ENCODE data around the gene EBP. TPM values are rescaled to one million over a fixed set of nuclear protein-coding genes. Genes with fewer than 3 reads are reported as not detected.
"Not testable (repeated sequence)": the region's sequence is repeated elsewhere in the genome, so short reads cannot be mapped to it uniquely, and the experiment has no call there.

The EBP gene
- total RNA-seq, 3 donors from 2014 or later, result 20.3 to 22.0 (median 20.6) TPM

DNA sequence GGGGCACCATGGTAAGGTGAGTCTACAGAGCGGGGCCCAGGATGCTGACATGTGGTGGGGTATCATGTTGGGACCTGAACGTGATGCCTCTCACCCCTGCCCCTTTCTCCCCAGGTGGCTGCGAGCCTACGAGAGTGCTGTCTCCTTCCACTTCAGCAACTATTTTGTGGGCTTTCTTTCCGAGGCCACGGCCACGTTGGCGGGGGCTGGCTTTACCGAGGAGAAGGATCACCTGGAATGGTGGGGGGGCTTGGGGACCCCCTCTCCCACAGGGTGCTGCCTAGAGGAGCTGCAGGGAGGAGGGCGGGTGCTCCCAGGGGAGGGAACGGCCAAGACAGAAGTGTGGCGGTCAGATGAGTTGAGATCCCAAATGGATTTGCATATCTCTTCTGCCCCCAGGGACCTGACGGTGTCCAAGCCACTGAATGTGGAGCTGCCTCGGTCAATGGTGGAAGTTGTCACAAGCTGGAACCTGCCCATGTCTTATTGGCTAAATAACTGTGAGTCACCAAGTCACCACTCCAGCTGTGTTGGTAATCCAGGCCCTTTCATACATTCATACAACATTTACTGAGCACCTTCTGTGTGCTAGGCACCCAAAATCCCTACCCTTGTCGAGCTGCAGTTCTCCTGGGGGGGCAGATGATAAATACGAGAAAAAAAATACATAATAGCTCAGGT lies 7.3 kb upstream of the EBP start:
- no peaks in the 10 kb centered on the region for H3K36me3 ChIP-seq
- H3K4me3 ChIP-seq, result no peak overlapping the region
- H3K27me3 ChIP-seq, result peaks cover 0 to 33% of the 10 kb centered on the region in 2 donors
- no peak overlapping the region for H3K27ac ChIP-seq
- intact Hi-C loops (cut with DNase I; ENCODE audit: low total_unique reads), result no loop called here
- H3K4me1 ChIP-seq, result no peaks in the 10 kb centered on the region
- H3K9me3 ChIP-seq, result no peaks in the 10 kb centered on the region
- DNase-seq (ENCODE audit: low spot score in 2 of 2), result no peak
- TF ChIP-seq CTCF (IDR thresholded peaks at IDR 0.05), result no peak
- TF ChIP-seq POLR2A (IDR thresholded peaks at IDR 0.05), result no peak
- TF ChIP-seq POLR2AphosphoS5 (IDR thresholded peaks at IDR 0.05), result no peak

GRCh38 chrX:48514868-48515460 lies 6.6 kb upstream of the EBP start:
- peaks cover 0 to 33% of the 10 kb centered on the region in 2 donors for H3K27me3 ChIP-seq
- H3K36me3 ChIP-seq, result no peaks in the 10 kb centered on the region
- H3K27ac ChIP-seq, result no peak overlapping the region
- H3K4me1 ChIP-seq, result no peaks in the 10 kb centered on the region
- no peak for DNase-seq (ENCODE audit: low spot score in 2 of 2)
- intact Hi-C loops (cut with DNase I; ENCODE audit: low total_unique reads), result no loop called here
- TF ChIP-seq POLR2A (IDR thresholded peaks at IDR 0.05) (no peak), POLR2AphosphoS5 (IDR thresholded peaks at IDR 0.05) (no peak), CTCF (IDR thresholded peaks at IDR 0.05) (no peak)
- H3K4me3 ChIP-seq, result no peak overlapping the region
- no peaks in the 10 kb centered on the region for H3K9me3 ChIP-seq

- no peak for TF ChIP-seq POLR2AphosphoS5 (IDR thresholded peaks at IDR 0.05)
- no peak for TF ChIP-seq CTCF (IDR thresholded peaks at IDR 0.05)
- TF ChIP-seq POLR2A (IDR thresholded peaks at IDR 0.05), result no peak
- intact Hi-C loops (cut with DNase I; ENCODE audit: low total_unique reads), result no loop called here
- no peaks in the 10 kb centered on the region for H3K36me3 ChIP-seq
- H3K27ac ChIP-seq, result no peak overlapping the region
- DNase-seq (ENCODE audit: low spot score in 2 of 2), result no peak
- no peaks in the 10 kb centered on the region for H3K4me1 ChIP-seq
- peaks cover 0 to 32% of the 10 kb centered on the region in 2 donors for H3K27me3 ChIP-seq
- no peak overlapping the region for H3K4me3 ChIP-seq
- no peaks in the 10 kb centered on the region for H3K9me3 ChIP-seq
Measured at GRCh38 chrX:48515842-48516241, 5.8 kb upstream of the EBP start.

DNA sequence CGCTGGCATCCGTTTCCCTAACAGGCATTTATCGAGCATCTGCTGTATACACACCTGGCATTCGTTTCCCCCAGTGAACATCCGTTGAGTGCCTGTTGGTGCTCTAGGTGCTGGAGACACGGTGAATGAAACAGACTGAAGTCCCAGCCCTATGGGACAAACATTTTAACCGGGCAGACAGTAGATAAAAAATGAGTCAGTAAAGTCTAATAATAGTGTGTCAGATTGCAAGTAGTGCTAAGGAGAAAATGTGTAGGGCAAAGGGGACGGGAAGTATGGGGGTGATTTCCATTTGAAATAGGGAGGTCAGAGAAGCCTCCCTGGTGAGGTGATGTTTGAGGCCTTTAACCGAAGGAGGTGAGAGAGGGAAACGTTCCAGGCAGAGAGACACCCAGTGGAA lies 5.3 kb upstream of the EBP start:
- Histone ChIP-seq H3K27me3 (peaks cover 0 to 28% of the 10 kb centered on the region in 2 donors), H3K4me1 (no peaks in the 10 kb centered on the region), H3K9me3 (no peaks in the 10 kb centered on the region), H3K4me3 (no peak overlapping the region), H3K36me3 (no peaks in the 10 kb centered on the region), H3K27ac (no peak overlapping the region)
- no peak for DNase-seq (ENCODE audit: low spot score in 2 of 2)
- TF ChIP-seq POLR2AphosphoS5 (IDR thresholded peaks at IDR 0.05) (no peak), POLR2A (IDR thresholded peaks at IDR 0.05) (no peak), CTCF (IDR thresholded peaks at IDR 0.05) (no peak)
- intact Hi-C loops (cut with DNase I; ENCODE audit: low total_unique reads), result no loop called here

GRCh38 chrX:48516987-48517386 lies 4.6 kb upstream of the EBP start:
- Histone ChIP-seq H3K36me3 (no peaks in the 10 kb centered on the region), H3K4me3 (no peak overlapping the region), H3K4me1 (no peaks in the 10 kb centered on the region), H3K9me3 (no peaks in the 10 kb centered on the region), H3K27me3 (peaks cover 0 to 26% of the 10 kb centered on the region in 2 donors), H3K27ac (no peak overlapping the region)
- DNase-seq (ENCODE audit: low spot score in 2 of 2), result no peak
- intact Hi-C loops (cut with DNase I; ENCODE audit: low total_unique reads), result no loop called here
- TF ChIP-seq POLR2A (IDR thresholded peaks at IDR 0.05) (no peak), POLR2AphosphoS5 (IDR thresholded peaks at IDR 0.05) (no peak), CTCF (IDR thresholded peaks at IDR 0.05) (no peak)

- peaks cover 0 to 13% of the 10 kb centered on the region in 2 donors for H3K27me3 ChIP-seq
- H3K4me3 ChIP-seq; H3K9me3 ChIP-seq; H3K4me1 ChIP-seq; DNase-seq (ENCODE audit: low spot score in 2 of 2); H3K27ac ChIP-seq; intact Hi-C loops (cut with DNase I; ENCODE audit: low total_unique reads); H3K36me3 ChIP-seq: not testable (repeated sequence)
Measured at GRCh38 chrX:48519481-48519880, 2.1 kb upstream of the EBP start.

Data from breast epithelium (tissue), 4 donors.